Large intestine (tissue), 3 donors: ENCODE results near the gene LEFTY2. TPM values are rescaled to one million over a fixed set of nuclear protein-coding genes. Genes with fewer than 3 reads are reported as not detected.

Experiments
- DNase-seq, 2 donors: peaks; one replicate each; pipeline versions ENCODE4 v3.0.0 to v3.0.0-alpha.2; 2013
- H3K27ac ChIP-seq: one replicate; pipeline ENCODE4 v1.5.1; 2013; ENCODE audit warnings: low read length
- H3K27me3 ChIP-seq: 2 replicates; pipeline ENCODE4 v1.6.1; 2013; ENCODE audit warnings: low read length; ENCODE audit not compliant: control insufficient read depth, insufficient read depth
- H3K36me3 ChIP-seq: 2 replicates; pipeline ENCODE4 v1.6.1; 2013; ENCODE audit warnings: low read length; ENCODE audit not compliant: control insufficient read depth, insufficient read depth
- H3K4me1 ChIP-seq: one replicate; pipeline ENCODE4 v1.6.1; 2013; ENCODE audit warnings: low read length; ENCODE audit not compliant: control insufficient read depth, insufficient read depth
- H3K4me3 ChIP-seq: one replicate; pipeline ENCODE4 v1.5.1; 2013; ENCODE audit warnings: low read length
- H3K9me3 ChIP-seq: one replicate; pipeline ENCODE4 v1.6.1; 2013; ENCODE audit warnings: mild to moderate bottlenecking, low read depth, low read length, moderate library complexity; ENCODE audit not compliant: control insufficient read depth
- WGBS: methylation state at CpG from one replicate; pipeline ENCODE4 v1.1.5; 2013; ENCODE audit warnings: low lambda C conversion rate; ENCODE audit not compliant: insufficient coverage; 5-methylcytosine and 5-hydroxymethylcytosine counted together
- polyA plus RNA-seq: library from polyadenylated mRNA; unstranded; fragments of 120-200 nt; gene quantifications from one replicate; pipeline ENCODE4 v1.2.1, GENCODE V29; 2013

The LEFTY2 gene
- polyA plus RNA-seq, 1 donor: 0.25 TPM

DNA sequence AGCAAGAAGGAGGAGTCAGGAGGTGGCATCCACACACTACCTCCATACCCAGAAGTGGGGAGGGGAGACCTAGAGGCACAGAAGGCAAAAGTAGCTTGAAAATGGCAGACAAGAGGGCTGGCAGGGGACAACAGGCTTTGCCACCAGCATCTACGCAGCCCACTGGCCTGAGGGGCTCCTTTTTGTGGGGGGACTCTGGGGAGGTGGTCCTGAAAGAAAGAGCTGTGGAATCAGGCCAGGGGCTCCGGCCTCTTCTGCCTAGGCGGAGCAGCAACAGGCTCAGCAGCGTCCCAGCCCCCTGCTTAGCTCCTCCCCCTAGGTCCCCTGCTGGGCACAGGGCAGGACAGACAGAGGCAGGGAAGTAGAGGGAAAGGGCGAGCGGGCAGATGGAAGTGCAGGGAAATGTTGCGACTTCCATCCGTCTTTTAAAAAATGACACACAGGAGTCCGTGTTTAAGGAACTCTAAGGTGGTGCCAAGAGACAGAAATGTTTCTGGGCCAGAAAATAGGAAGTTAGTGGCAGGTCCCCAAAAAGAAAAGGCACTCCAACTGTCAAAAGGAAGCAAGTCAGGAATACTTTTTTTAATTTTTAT, 10.0 kb upstream of the LEFTY2 start:
- H3K27me3 ChIP-seq: peaks cover 14% of the 10 kb centered on the region
- no peak for DNase-seq
- no peaks in the 10 kb centered on the region for H3K4me1 ChIP-seq
- H3K36me3 ChIP-seq: no peaks in the 10 kb centered on the region
- no peak overlapping the region for H3K4me3 ChIP-seq
- no peaks in the 10 kb centered on the region for H3K9me3 ChIP-seq
- WGBS: no CpG with 5 or more reads among the region's 9 CpGs
- H3K27ac ChIP-seq: no peak overlapping the region

DNA sequence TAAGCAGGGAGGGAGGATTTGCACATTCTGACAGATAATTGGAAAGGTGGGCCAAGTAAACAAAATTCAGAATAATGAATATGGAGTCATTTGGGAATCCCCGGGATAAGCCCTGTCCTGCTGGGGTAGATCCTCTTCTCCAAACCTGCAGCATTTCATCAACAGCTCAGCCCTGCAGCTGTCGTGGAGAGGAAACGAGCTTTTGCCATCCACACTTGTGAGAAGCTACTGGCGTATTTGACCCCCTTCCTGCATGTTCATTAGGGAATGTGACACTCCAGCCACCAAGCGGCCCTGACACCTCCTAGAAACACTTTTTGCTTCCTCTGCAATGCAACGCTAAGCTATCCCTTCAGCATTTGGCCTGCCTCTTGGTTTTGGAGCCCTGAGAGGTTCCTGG, 8.0 kb upstream of the LEFTY2 start:
- H3K27me3 ChIP-seq: peaks cover 11% of the 10 kb centered on the region
- no peaks in the 10 kb centered on the region for H3K36me3 ChIP-seq
- no peak overlapping the region for H3K27ac ChIP-seq
- H3K4me3 ChIP-seq: no peak overlapping the region
- no peaks in the 10 kb centered on the region for H3K4me1 ChIP-seq
- H3K9me3 ChIP-seq: no peaks in the 10 kb centered on the region
- WGBS: no CpG with 5 or more reads among the region's 6 CpGs
- no peak for DNase-seq

DNA sequence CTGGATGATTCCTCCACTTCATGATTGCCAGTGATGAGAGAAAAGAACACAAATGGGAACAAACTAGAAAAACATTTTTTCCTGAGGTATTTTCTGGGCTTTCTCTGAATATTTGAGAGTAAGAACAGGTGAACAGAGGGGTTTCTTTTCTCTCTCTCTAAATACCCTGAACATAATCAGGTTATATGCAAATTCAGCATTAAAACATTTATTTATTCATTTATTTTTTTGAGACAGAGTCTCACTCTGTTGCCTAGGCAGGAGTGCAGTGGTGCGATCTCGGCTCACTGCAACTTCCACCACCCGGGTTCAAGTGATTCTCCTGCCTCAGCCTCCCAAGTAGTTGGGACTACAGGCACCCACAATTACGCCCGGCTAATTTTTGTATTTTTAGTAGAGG, 5.8 kb upstream of the LEFTY2 start:
- no CpG with 5 or more reads among the region's 5 CpGs for WGBS
- Histone ChIP-seq H3K27me3 (peaks cover 11% of the 10 kb centered on the region), H3K4me1 (no peaks in the 10 kb centered on the region), H3K4me3 (no peak overlapping the region), H3K36me3 (no peaks in the 10 kb centered on the region), H3K27ac (no peak overlapping the region), H3K9me3 (no peaks in the 10 kb centered on the region)
- no peak for DNase-seq

DNA sequence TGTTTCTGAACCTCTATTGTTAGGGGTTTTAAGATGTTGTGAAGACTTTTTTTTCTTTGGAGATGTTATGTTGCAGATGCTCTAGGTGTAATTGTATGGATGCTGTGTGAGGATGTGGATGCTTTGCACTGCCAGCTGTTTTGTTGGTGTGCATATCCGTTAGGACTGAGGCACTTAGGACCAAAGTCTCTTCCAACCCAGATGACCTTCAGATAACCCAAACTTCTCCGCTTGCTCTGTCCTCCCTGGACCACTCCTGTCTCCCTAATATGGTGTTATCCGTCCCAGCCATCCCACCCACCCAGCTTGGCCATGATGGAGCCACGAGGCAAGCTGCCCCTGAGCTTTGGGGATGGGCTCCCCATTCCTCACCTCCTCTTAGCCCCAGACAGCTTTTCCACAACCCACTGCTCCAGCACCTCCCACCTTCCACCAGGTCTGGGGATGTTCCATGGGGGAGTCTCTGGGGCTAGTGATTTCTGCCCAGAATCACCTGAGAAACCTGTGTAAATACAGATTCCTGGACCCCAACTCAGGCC, 5.1 kb upstream of the LEFTY2 start:
- no peaks in the 10 kb centered on the region for H3K36me3 ChIP-seq
- WGBS: no CpG with 5 or more reads among the region's 4 CpGs
- H3K4me3 ChIP-seq: no peak overlapping the region
- no peak for DNase-seq
- H3K27ac ChIP-seq: no peak overlapping the region
- H3K4me1 ChIP-seq: no peaks in the 10 kb centered on the region
- H3K27me3 ChIP-seq: peaks cover 11% of the 10 kb centered on the region
- no peaks in the 10 kb centered on the region for H3K9me3 ChIP-seq

DNA sequence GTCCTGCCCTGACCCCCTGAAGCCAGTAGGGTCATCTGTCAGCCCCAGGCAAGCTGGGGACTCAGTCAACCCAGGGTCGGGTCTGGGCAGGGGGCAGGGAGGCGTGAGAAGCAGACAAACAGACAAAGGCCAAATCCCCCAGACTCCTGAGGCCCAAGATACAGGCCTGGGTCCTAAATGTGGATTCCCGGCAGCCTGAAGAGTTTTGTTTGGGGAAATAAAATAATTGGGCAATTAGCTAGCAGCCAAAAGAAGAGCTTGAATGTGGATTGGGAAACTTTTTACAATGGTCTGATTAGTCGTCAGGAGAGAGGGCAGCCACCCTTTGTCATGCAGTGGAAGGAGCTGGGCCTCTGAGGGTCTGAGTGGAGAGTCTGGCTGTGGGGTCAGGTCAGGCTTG, 4.5 kb upstream of the LEFTY2 start:
- Histone ChIP-seq H3K36me3 (no peaks in the 10 kb centered on the region), H3K9me3 (no peaks in the 10 kb centered on the region), H3K27ac (no peak overlapping the region), H3K27me3 (peaks cover 11% of the 10 kb centered on the region), H3K4me1 (no peaks in the 10 kb centered on the region), H3K4me3 (no peak overlapping the region)
- WGBS: no CpG with 5 or more reads among the region's 4 CpGs
- no peak for DNase-seq

DNA sequence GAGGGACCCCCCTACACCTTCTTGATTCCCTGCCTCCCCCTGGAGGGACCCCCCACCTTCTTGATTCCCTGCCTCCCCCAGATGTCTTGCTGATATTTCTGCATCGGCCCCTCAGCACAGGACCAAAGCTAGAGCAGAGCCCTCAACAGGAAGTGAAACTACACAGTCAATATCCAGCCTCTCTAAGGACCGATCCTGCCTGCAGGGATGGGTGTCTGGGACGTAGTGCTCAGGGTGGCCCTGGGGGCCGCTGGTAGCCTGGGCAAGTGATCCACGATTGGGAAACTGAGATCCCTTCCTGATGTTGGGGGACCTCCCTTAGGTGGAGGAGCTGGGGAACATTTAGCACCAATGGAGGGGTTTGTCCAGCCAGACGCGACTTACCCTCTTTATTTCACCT, 3.9 kb upstream of the LEFTY2 start:
- no peaks in the 10 kb centered on the region for H3K4me1 ChIP-seq
- H3K4me3 ChIP-seq: no peak overlapping the region
- H3K27ac ChIP-seq: no peak overlapping the region
- peaks cover 11% of the 10 kb centered on the region for H3K27me3 ChIP-seq
- WGBS: no CpG with 5 or more reads among the region's 7 CpGs
- no peak for DNase-seq
- no peaks in the 10 kb centered on the region for H3K9me3 ChIP-seq
- no peaks in the 10 kb centered on the region for H3K36me3 ChIP-seq

DNA sequence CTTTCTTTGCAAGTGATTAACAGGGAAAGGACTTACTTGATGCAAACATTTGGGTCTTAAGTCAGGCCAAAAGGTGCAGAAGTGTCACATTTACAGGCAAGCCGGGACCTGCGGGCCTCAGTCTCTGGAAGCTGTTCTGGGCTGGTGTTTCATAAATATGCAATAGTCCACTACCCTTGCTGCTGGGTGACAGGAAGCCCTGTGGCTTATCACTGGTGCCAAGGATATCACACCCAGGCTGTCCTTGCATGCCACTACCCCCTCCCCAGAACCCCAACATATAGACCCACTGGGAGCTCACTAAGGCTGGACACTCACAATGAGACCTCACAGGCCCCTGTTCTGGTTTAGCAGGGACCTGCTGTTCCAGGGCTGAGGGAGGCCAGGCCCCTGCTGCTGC, 3.4 kb upstream of the LEFTY2 start:
- no peak overlapping the region for H3K27ac ChIP-seq
- H3K9me3 ChIP-seq: no peaks in the 10 kb centered on the region
- peaks cover 11% of the 10 kb centered on the region for H3K27me3 ChIP-seq
- WGBS: no CpG with 5 or more reads among the region's 2 CpGs
- no peak overlapping the region for H3K4me3 ChIP-seq
- DNase-seq: no peak
- H3K4me1 ChIP-seq: no peaks in the 10 kb centered on the region
- no peaks in the 10 kb centered on the region for H3K36me3 ChIP-seq

DNA sequence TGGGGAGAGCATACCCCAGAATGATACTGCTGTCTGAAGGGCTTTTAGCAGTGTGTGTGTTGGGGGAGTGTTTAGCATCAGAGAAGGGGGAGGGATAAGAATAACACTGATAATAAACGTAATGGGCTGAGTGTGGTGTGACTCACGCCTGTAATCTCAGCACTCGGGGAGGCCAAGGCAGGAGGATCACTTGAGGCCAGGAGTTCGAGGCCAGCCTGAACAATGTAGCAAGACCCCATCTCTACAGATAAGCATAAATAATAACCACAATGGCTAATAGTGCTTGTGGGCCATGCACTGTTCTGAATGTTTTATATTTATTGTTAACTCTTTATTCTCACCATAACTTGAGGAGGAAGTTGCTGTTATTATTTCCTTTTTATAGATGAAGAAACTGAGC, 2.6 kb upstream of the LEFTY2 start:
- Histone ChIP-seq H3K27ac (no peak overlapping the region), H3K27me3 (peaks cover 9% of the 10 kb centered on the region), H3K4me3 (no peak overlapping the region), H3K4me1 (no peaks in the 10 kb centered on the region), H3K9me3 (no peaks in the 10 kb centered on the region), H3K36me3 (no peaks in the 10 kb centered on the region)
- no peak for DNase-seq
- 40% methylated on average over 1 of the region's 4 CpGs for WGBS

DNA sequence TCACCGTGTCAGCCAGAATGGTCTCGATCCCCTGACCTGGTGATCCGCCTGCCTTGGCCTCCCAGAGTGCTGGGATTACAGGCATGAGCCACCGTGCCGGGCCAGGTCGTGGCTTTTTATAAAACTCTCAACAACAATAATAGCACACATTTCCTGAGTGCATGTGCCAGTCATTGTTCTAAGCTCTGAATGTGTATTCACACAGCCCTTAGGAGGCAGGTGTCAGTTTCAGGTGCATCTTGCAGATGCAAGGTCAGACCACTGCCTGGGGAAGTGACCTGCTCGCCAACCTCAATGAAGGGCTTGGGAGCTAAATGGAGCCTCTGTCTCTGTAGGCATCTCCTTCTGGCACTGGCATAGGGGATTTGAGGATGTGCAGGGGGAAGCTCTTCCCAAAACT, 1.6 kb upstream of the LEFTY2 start:
- Histone ChIP-seq H3K36me3 (no peaks in the 10 kb centered on the region), H3K9me3 (no peaks in the 10 kb centered on the region), H3K4me1 (no peaks in the 10 kb centered on the region), H3K27me3 (peaks cover 6% of the 10 kb centered on the region), H3K27ac (no peak overlapping the region), H3K4me3 (no peak overlapping the region)
- DNase-seq: no peak
- no CpG with 5 or more reads among the region's 7 CpGs for WGBS

DNA sequence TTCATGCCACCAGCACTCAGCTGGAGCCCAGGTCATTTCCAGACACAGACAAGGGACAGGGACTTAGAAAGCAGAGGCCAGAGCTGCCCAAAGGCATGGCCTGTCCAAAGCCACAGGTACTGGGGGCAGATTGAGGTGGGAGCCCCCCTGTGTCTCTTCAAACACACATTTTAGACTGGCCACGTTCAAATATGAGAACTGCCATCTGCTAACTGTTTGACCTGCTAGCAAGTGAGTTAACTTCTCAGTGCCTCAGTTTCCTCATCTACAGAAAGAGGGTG, 862 bp upstream of the LEFTY2 start:
- DNase-seq: no peak
- Histone ChIP-seq H3K27me3 (peaks cover 5% of the 10 kb centered on the region), H3K9me3 (no peaks in the 10 kb centered on the region), H3K4me3 (no peak overlapping the region), H3K4me1 (no peaks in the 10 kb centered on the region), H3K36me3 (no peaks in the 10 kb centered on the region), H3K27ac (no peak overlapping the region)
- WGBS: no CpG with 5 or more reads among the region's 1 CpG

DNA sequence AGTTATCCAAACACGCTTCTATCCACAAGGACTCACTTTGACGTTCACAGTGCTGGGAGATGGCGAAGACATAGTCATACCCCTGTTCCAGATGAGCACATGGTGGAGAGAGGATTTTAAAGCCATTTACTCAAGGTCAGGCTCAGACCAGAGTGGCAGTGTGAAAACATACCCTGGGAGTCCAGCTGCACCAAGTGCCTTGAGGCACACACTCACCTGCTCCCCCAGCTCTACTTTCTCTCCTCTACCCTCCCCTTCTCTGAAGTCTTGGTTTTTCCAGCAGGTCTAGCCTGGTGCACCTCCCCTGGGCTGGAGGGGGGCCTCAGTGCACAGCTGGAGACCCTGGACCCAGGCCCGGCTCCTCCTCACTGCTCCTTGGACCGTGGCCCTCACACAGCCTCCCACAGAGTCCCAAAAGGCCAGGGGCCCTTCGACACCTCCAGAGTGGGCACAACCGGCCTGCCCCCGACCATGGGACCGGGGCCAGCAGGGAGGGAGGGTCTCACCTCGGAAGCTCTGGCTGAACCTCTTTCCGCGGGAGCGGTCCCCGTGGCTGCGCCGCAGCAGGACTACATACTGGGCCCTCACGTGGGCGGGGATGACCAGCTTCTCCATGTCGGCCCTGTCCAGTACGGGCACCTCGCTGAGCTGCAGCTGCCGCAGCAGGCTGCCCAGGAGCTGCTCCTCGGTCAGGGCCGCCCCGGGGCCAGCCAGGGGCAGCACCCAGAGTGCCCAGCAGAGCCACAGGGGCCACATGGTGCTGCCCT, 452 bp downstream of the LEFTY2 start:
- H3K36me3 ChIP-seq: no peaks in the 10 kb centered on the region
- no CpG with 5 or more reads among the region's 25 CpGs for WGBS

More for the DNA sequence above, 452 bp downstream of the LEFTY2 start:
- no peak overlapping the region for H3K27ac ChIP-seq
- no peaks in the 10 kb centered on the region for H3K4me1 ChIP-seq
- DNase-seq: no peak
- H3K27me3 ChIP-seq: peaks cover 3% of the 10 kb centered on the region
- no peaks in the 10 kb centered on the region for H3K9me3 ChIP-seq
- no peak overlapping the region for H3K4me3 ChIP-seq
